HG03097 (cell line): ENCODE measurements around the gene WDR38.

Experiments
- ATAC-seq: cut with Tn5 transposase; IDR thresholded peaks from one replicate; pipeline ENCODE4 v1.9.1; 2021; ENCODE audit not compliant: unreplicated experiment, low FRiP score

The WDR38 gene

DNA sequence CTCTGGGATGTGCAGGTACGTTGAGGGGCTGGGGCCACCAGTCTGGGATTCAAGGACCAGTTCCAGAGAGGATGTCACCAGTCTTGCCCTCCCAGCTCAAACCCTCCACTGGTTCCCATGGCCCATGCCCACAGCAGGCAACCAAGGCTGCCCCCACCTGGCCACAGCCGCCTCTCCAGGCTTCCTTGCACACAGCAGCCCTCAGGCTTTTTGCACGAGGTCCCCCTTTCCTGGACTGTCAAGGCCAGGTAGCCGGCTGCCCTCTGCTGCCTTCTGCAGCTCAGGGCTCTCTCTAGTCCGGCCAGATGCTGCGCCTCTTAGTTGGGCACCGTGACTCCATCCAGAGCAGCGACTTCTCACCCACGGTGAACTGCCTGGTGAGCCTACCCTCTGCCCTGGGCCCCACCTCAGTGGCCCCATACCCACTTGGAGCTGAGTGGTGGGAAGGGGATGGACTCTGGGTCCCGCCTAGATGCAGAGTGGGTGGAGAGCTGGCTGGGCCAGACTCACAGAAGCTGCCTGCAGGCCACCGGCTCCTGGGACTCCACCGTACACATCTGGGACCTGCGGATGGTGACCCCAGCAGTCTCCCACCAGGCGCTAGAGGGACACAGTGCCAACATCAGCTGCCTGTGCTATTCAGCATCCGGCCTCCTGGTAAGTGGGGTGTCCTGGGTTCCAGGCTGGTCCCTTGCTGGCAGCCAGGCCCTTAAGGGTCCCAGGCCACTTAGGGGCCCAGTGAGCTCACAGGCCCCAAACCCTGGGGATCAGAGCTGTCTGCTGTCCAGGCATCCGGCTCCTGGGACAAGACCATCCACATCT, 2.9 kb downstream of the WDR38 start:
- ATAC-seq: no peak

DNA sequence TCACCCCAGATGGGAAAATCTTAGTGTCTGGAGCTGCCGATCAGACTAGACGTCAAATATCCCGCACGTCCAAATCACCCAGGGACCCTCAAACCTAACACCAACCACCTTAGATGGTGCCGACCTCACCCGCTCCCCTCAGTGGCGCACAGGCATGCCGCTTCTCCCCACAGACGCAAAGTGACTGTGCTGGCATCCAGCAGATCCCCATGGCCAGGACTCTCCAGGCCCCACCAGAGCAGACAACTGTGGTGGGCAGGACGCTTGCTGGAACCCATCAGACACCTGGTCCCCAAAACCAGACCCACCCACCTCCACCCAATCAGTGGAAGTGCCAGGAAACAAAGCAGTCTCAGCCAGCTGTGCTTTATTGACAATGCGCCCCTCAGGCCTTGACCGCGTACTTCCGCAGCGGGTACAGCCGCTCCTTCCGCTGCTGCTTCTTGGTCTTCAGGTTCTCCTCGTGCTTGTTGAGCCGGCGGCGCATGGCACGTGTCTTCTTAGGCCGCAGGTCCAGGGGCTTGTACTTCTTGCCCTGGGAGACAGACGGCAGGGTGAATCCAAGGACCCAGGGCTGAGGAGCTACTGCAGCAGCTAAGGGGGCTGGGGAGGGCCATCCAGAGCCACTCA, 4.4 kb downstream of the WDR38 start:
- ATAC-seq: no peak

DNA sequence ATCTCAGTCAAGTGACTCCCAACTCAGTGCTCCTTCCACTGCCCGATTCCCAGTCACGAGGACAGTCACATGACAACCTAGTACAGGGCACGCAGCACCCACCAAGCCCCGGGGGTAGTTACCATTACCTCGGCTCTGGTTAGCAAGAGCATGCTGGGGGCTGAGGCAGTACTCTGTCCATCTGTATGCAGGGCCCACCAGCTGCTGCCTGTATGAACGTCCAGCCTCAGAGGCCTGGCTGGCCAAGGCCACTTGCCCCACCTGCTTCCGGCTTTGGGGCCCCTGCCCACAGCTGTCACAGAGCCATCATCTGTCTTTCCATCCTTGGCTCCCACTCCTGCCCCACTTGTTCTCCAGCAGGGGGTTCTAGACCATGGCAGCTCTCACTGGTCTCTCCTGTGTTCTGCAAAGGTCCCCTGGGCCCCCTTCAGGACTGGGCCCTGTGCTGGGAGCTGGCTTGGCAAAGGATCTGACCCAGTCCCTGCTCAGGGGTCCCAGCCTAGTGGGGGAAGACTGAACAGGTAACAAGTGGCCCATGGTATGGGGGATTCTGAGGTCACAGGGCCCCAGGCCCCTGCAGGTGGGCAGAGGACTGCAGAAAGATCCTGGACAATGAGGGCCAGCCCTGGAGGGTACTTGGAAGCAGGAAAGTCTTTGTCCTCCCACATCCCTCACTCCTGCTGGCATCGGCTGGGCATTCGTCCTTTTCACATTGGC, 5.2 kb downstream of the WDR38 start:
- ATAC-seq: no peak

DNA sequence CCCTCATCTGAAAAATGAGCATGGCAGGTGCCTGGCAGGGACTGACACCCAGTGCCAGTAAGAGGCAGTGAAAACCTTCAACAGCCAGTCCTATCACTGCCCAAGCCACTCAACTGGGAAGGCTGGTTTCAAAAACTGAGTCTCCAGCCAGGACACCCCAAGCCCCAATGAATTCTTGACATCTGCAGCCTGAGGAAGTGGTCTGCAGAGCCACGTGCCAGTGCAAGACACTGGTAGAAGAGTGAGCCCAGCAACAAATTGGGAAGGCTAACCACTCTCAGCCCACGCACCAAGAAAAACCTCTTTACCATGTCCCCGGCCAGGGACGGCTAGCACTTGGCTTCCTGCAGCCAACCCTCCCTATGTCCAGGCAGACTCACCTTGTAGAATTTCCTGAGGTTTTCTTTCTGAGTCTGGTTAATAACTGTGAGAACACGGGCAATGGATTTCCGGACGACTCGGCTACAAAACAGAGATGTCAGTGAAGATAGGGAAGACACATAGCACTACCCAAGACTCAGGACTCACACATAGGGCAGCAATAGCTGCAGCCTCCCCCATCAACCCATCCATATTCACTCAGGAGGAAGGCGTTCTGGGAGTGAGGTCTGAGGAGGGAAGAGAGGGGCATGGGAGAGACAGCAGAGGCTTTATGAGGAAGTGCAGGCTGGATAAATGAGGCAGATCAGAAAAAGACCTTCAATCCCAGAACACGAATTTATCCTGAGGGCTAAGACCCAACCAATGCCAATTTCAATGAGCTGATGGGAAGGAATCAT, 6.7 kb downstream of the WDR38 start:
- no peak for ATAC-seq

DNA sequence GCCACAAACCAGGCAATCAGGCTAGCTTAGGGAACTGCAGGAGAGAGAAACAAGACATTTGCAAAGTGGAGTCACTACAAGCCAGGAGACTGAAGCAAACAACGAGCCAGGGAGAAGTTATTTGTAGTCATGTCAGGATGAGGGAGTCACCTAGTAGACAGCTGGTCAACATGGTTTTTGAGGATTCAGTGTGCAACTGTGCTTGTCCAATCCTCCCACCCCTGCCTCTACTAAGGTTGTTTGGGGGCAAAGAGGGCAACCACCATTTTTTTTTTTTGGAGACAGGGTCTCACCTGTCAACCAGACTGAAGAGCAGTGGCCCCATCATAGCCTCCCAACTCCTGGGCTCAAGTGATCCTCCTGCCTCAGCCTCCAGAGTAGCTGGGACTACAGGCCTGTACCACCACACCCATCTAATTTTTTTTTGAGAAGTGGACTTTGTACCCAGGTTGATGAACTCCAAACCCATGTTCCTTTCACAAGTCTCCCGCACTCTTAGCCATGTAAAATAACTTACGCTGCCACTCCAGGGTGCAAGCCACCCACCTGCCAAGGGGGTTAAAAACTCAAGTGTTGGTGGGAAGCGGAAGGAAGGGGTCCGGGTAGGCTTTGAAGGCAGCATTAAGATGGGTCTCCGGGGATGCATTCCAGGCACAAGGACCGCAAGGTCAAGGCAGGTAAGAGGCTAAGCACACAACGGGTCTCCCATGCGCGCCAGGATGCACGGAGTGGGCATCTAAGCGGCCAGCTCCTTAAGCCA, 7.5 kb downstream of the WDR38 start:
- ATAC-seq: no peak

DNA sequence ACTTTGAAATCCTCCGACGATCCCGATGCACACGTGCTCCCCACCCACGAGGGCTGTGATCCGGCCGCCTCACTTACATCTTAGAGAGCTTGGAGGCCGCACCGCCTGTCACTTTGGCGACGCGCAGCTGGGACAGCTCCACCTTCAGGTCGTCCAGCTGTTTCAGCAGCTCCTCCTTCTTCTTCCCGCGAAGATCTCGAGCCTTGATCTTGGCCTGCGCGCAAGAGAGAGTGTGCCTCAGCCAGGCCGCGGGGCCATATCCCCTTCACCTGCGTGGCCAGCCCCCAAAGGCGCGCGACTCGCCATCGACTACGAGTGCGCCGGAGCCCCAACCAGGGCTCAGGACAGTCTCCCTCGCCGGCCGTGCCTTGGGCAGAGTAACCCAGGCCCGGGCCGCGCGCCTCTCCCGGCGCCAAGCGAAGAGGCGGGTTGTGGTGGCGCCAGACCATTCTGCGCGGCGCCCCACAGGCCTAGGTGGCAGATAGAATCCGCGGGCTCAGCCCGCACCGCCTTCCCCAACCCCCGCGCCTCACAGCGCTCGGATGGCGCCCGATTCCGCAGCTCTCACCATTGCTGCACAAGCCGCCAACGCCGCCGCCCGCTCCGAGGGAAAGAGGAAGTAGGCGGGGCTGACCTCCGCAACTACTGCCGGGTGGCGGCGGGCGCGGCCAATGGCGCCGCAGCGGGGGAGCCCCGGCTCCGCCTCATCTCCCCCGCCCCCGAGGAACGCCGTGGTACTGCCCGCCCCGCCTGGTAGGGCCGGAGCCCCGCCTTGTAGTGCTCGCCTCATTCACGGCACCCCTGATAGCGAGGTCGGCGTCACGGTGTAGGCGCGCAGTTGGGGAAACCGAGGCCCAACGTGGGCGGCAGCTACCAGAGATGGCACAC, 8.3 kb downstream of the WDR38 start, which contains the start of the genes ARPC5L and RPL35:
TSS of gene ARPC5L (plus strand) at position 789 of the 888 bp plus-strand sequence. CDS start 7,161 bp downstream, outside the sequence.
TSS of gene RPL35 (minus strand) at position 616 of the 888 bp plus-strand sequence. CDS start at position 571, 45 bp downstream.
- ATAC-seq: peak; percentile 92

DNA sequence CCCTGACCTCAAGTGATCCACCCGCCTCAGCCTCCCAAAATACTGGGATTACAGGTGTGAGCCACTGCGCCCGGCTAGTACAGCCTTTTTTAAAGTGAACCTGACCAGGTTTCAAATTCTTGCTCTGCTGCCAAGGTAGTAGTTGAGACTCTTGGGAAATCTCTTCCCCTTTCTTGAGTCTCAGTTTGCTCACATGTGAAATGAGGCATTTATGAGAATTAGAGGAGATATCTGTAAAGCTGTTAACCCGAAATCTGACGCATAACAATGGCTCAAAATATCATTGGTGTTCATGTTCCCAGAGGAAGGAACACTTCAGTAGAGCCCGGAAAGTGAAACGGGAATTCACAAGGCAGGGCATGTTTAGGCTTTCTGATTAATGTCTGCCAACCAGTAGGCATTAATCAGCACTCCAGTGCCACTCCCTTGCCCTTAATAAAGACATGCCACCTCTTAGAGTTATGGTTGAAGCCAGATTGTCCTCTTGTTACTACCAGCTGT, 10.2 kb downstream of the WDR38 start:
- ATAC-seq: no peak

DNA sequence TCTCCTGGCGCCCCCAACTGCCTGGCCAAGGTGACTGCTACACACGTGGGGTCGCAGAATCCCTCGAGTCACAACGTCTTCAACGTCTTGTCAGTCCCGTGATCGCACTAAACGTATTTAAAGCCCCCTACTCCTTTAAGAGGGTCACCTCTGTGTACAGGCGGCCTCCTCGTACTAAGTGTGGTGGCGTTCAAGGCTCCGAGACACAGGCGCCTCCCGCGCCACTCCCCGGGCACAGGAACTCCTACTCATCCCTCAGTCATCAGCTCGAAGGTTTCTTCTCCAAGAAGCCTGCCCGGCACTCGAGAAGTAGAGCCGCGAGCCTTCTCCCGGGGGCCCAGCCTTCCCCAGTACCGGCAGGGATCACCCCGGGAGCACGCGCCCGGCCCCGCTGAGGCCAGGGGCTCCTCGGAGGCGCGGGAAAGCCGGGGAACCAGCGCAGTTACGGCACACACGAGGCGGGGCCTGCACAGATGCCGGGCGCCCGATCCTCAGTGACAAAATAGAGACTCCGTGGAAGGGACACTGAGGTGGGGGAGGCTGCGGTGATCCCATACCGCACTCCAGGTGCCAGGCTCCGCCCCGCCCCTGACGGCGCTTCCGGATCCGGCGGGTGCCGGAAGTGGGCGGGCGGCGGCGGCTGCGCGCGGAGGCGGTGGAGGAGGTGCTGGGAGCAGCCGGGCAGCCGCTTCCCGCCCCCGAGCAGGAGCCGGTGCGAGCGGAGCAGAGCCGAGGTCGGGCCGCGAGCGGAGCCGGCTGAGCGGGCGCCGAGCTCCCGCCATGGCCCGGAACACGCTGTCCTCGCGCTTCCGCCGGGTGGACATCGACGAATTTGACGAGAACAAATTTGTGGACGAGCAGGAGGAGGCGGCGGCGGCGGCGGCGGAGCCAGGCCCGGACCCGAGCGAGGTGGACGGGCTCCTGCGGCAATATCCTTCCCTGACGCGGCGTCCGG, 15.5 kb downstream of the WDR38 start:
- peak; percentile 64 for ATAC-seq

DNA sequence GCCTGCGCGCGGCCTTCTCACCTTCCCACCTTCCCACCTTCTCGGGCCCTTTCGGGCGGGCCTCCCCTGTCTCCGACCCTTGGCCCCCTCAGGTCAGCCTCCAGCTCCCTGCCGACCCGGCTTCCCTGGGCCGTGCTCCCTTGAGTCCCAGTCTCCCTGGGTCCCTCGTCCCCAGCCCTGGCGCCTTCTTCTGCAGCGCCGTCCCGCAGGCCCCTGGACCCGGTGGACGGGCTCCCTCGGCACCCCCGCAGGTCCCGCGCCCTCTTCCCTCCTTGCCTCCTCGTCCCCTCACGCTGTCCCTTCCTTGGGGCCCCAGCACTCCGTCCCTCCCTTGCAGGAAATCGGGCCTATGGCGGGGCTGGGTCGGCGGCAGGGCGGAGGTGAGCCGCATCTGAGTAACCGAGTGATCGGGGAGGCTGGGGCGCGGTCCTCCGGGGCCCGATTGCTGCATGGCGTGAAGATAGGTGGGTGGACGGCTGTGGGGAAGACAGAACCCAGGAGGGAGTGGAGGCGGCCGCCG, 16.3 kb downstream of the WDR38 start:
- ATAC-seq: peak; percentile 17

DNA sequence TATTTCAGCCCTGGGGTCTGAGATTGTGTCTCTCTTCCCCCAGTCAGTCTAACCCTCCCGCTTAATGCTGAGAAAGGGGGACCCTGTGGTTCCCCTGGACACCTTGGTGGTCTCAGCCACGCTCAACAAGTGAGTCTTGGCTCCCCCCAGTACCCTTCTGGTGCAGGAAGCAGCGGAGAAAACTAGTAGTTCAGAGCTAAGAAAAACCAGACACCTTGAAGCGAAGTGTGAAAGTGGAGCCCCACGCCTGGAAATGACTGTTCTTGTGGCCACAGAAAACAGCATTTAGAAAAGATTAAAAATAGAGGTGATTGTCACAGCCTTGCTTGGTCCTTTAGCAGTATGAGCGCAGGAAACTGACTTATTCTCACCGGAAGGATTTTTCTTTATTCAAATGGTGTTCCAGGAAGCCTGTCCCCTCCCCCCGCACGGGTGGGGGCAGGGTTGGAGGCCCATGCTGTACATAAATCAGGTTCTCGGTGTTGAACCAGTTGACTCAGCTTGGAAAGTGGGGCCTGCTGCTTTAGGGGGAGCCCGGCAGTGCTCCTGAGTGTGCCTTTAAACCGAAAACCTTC, 16.8 kb downstream of the WDR38 start:
- peak; percentile 37 for ATAC-seq

DNA sequence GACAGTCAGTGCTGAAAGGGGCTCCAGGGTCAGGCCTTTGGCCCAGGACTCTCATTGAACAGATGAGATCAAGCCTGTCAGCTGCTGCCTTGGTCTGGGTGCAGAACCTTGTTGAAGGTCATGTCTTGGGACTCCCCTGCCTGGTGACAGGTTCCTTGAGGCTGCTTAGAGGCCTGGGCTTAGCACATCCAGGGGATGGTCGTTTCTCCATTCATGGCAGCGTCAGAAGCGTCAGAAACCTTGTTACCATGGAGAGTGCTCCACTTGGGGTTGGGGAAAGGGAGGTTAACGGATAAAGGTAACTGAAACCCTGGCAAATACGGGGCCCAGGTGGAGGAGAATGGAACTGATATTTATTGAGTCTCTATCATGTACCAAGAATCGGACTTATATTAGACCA, 17.5 kb downstream of the WDR38 start:
- no peak for ATAC-seq

DNA sequence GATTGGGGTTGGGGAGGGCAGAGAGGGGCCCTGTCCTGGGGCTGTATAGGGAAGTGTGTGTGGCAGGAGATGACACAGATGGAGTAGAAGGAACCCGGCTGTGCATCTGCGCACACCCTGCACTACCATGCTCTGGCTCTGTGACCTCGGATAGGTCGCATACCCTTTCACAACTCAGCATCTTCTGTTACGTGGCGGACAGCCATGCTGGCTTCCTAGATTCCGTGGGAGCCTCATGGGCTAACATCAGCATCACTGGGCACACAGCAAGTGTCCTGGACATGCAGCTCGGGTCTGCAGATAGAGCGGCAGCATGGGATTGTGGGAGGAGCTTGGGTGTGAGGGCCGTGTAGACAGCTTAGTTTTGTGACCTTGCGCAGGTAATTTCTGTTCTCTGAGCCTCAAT, 17.9 kb downstream of the WDR38 start:
- ATAC-seq: no peak

DNA sequence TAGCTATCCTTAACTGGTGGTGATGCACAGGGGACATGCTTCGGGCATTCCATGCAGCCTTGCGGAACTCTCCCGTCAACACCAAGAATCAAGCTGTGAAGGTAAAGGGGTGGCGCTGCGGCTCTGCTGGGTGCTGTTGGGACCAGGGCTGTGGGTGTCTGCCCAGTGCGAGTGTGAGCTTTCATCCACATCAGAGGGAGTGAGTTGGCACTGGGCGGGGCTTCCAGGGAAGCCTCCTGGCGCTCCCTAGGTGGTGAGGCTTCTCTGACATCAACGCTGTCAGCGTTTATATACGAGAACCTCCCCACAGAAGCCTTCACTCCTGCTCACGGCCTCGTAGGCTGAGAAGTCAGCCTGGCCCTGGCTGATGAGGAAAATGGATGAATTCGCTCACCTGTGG, 20.4 kb downstream of the WDR38 start:
- no peak for ATAC-seq

DNA sequence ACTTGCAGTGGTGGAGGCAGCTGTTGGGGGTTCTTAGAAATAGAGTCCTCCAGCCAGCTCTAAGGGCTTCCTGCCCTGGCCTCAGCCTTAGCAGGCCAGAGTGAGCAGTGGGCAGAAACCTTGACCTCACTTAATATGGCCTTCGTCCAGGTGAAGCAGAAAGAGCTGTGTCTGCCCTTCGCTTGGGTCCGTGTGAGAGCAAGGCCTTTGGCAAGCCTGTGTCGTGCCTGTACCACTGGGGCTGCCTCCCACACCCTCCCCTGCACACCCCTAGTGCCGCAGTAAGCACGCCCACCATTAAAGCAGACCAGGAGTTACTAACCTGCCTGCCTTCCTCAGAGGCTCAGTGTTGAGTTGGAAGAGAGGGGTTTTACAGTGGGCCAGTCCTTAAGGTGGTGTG, 22.2 kb downstream of the WDR38 start:
- no peak for ATAC-seq

DNA sequence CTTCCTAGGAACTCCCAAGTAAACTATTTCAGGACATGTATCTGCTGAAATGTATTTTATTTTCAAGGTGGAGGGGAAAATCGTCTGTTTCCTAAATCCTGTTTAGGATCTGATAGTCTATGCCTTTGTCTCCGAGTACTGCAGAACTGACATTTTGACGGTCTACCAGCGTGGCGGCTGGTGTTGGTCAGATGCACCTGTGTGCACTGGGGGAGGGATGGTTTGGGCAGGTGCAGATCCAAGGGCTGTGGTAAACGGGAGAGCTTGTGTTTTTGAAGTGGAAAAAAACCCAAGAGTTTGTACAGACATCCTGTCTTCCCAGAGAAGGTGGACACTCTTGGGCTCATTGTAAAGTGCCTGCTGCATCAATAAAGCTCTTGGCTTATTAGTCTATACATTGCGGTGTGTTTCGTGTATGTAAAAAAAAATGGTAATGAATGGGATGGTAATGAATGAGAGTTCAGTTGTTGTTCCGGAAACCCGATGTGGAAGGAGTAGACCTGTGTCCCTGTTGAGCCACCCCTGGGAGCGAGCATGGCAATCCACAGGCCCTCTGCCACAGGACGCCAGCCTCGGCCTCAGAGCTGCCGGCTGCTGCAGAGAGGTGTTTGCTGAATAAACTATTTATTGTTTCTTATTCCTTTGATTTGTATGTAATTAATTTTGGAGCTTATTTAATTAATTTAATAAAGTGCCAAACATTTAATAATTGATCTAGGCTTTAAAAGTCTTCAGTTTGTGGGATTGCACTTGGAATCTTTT, 23.9 kb downstream of the WDR38 start:
- no peak for ATAC-seq

DNA sequence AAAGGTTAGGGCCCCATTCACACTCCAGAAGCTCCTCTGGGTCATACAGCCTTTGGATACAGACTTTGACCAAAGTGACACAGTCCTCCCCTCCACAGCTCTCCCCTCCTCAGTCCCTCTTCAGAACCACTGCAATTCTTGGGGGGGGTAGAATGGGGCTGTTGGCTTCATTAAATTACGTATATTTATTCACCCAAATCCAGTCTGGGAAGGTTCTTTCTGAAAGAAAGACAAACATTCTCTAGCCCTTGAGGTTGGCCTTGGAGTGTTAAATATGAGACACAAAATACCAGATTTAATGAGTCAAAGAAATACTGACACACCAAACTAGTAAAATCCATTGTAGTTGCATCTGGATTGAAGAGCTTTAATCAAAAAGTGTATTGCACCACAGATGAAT, 24.8 kb downstream of the WDR38 start:
- no peak for ATAC-seq
